ENCODE measurements around the gene PTPRD. TPM values are rescaled to one million over a fixed set of nuclear protein-coding genes. Genes with fewer than 3 reads are reported as not detected.
A peak's percentile ranks its signal among the peaks of the same experiment; 100 is the strongest.

PTPRD gene
- total and polyA plus RNA-seq, 2 experiments from 2014 or later, result 11.5 to 58.0 TPM

- no peaks in the 10 kb centered on the region for H3K27me3 Mint-ChIP-seq (ENCODE audit: insufficient read depth, low read depth, poor library complexity)
- H3K9me3 Mint-ChIP-seq, result no peaks in the 10 kb centered on the region
- H3K4me3 Mint-ChIP-seq, result no peak overlapping the region
- no peaks in the 10 kb centered on the region for H3K4me1 ChIP-seq (ENCODE audit: insufficient read depth)
- no peak overlapping the region for H3K27ac Mint-ChIP-seq
- H3F3A ChIP-seq (replicated peaks; ENCODE audit: low read depth), result no peaks in the 10 kb centered on the region
- DNase-seq (ENCODE audit: low spot score), result no peak
- TF ChIP-seq JUNB (IDR thresholded peaks at IDR 0.05; ENCODE audit: unreplicated experiment), result no peak
- TF ChIP-seq ZNF331 (CRISPR knock-in tag; IDR thresholded peaks at IDR 0.05; ENCODE audit: low read depth), result no peak
- no peaks in the 10 kb centered on the region for H3K27me3 ChIP-seq (ENCODE audit: insufficient read depth)
- H3K36me3 Mint-ChIP-seq (ENCODE audit: low read depth), result no peaks in the 10 kb centered on the region
- no peaks in the 10 kb centered on the region for H3K79me2 ChIP-seq (replicated peaks; ENCODE audit: insufficient read depth)
- H3K4me1 Mint-ChIP-seq, result no peaks in the 10 kb centered on the region
- H3K36me3 ChIP-seq (ENCODE audit: insufficient read depth), result no peaks in the 10 kb centered on the region
- ATAC-seq, result no peak
- no peak overlapping the region for H3K27ac ChIP-seq (ENCODE audit: low read depth)
- no peak overlapping the region for H2AFZ ChIP-seq
- no peak overlapping the region for H3K4me3 ChIP-seq
- no peaks in the 10 kb centered on the region for H4K20me1 ChIP-seq (replicated peaks; ENCODE audit: insufficient read depth)
- no peak overlapping the region for H3K4me2 ChIP-seq
- H3K9me2 ChIP-seq (ENCODE audit: insufficient read depth), result no peaks in the 10 kb centered on the region
Measured at GRCh38 chr9:10094563-10094962, 518.2 kb downstream of the PTPRD start.

- peaks cover 19% of the 10 kb centered on the region for H3K4me1 Mint-ChIP-seq
- Histone ChIP-seq H2AFZ (no peak overlapping the region), H3K79me2 (replicated peaks; ENCODE audit: insufficient read depth) (no peaks in the 10 kb centered on the region), H3K4me1 (ENCODE audit: insufficient read depth) (peaks cover 25% of the 10 kb centered on the region), H3K9me2 (ENCODE audit: insufficient read depth) (no peaks in the 10 kb centered on the region), H4K20me1 (replicated peaks; ENCODE audit: insufficient read depth) (no peaks in the 10 kb centered on the region), H3K4me3 (peak overlapping the region; percentile 9; the same call in 1 of the 2 replicates), H3K36me3 (ENCODE audit: insufficient read depth) (no peaks in the 10 kb centered on the region), H3K4me2 (peak overlapping the region; percentile 56), H3K27ac (ENCODE audit: low read depth) (no peak overlapping the region), H3K27me3 (ENCODE audit: insufficient read depth) (no peaks in the 10 kb centered on the region), H3F3A (replicated peaks; ENCODE audit: low read depth) (no peaks in the 10 kb centered on the region)
- peak overlapping the region; percentile 27 for H3K27ac Mint-ChIP-seq
- no peak overlapping the region for H3K4me3 Mint-ChIP-seq
- H3K9me3 Mint-ChIP-seq, result no peaks in the 10 kb centered on the region
- ATAC-seq (peak; percentile 26; the same call in 1 of the 3 replicates), DNase-seq (ENCODE audit: low spot score) (no peak)
- no peaks in the 10 kb centered on the region for H3K36me3 Mint-ChIP-seq (ENCODE audit: low read depth)
- H3K27me3 Mint-ChIP-seq (ENCODE audit: insufficient read depth, low read depth, poor library complexity), result peaks cover 2% of the 10 kb centered on the region
- TF ChIP-seq NANOG (IDR thresholded peaks at IDR 0.05; ENCODE audit: borderline replicate concordance) (no peak), ETS1 (IDR thresholded peaks at IDR 0.05) (no peak), CTCF (conservative IDR thresholded peaks at IDR 0.05; ENCODE audit: low read depth in 2 of 2) (no peak), ZNF462 (CRISPR knock-in tag; IDR thresholded peaks at IDR 0.05) (no peak), EZH2phosphoT487 (IDR thresholded peaks at IDR 0.05; ENCODE audit: unreplicated experiment) (no peak), REST (IDR thresholded peaks at IDR 0.05; ENCODE audit: unreplicated experiment) (no peak), ZNF331 (CRISPR knock-in tag; IDR thresholded peaks at IDR 0.05; ENCODE audit: low read depth) (no peak), ZNF114 (CRISPR knock-in tag; IDR thresholded peaks at IDR 0.05) (no peak), JUNB (IDR thresholded peaks at IDR 0.05; ENCODE audit: unreplicated experiment) (no peak)
Measured at GRCh38 chr9:10080012-10080411, 532.8 kb downstream of the PTPRD start.
